Motor neuron (in vitro differentiated cells): ENCODE data around the gene NOS1AP. TPM values are rescaled to one million over a fixed set of nuclear protein-coding genes. Genes with fewer than 3 reads are reported as not detected.
A peak's percentile ranks its signal among the peaks of the same experiment; 100 is the strongest.
"Not testable (repeated sequence)": the region's sequence is repeated elsewhere in the genome, so short reads cannot be mapped to it uniquely, and the experiment has no call there.

ENCODE experiments used
- ATAC-seq, 8 experiments: fragments of 200-7000 bp; cut with Tn5 transposase; replicated peaks in 6 of 8; 2 replicates each; pipeline ENCODE4 v1.8.0; 2021; ENCODE audit warnings: mild to moderate bottlenecking in 8 of 8, moderate library complexity in 8 of 8
- H3K27ac ChIP-seq, 2 donors: fragments of 250-450 bp; sonication (Bioruptor Pico); 2 replicates each; pipeline ENCODE4 v1.9.0; 2021; ENCODE audit warnings: antibody characterized with exemption in 2 of 2, mild to moderate bottlenecking in 2 of 2, moderate library complexity in 1 of 2
- H3K4me1 ChIP-seq, 2 donors: fragments of 250-450 bp; sonication (Bioruptor Pico); replicated peaks in 1 of 2; 2 replicates each; pipeline ENCODE4 v1.6.1; 2021; ENCODE audit warnings: antibody characterized with exemption in 2 of 2, mild to moderate bottlenecking in 2 of 2, moderate library complexity in 1 of 2
- H3K4me3 ChIP-seq, 5 donors: fragments of 250-450 bp; sonication (Bioruptor Pico); 2 replicates each; pipeline ENCODE4 v1.9.0; 2021; ENCODE audit warnings: antibody characterized with exemption in 5 of 5, mild to moderate bottlenecking in 5 of 5, moderate library complexity in 4 of 5
- WGBS, 10 experiments: fragments of 450-650 bp; shearing (Covaris generic); methylation state at CpG; one replicate each; pipeline ENCODE4 v1.0.0; 2022; 5-methylcytosine and 5-hydroxymethylcytosine counted together
- in situ Hi-C, 9 experiments: fragments of 400-800 bp; cut with MboI; loops; one replicate each; pipeline ENCODE4 v1.15.0; 2021; ENCODE audit warnings: low sequenced_read_pairs in 9 of 9, low pct_unique_long_range_greater_than_20kb in 2 of 9; ENCODE audit not compliant: unreplicated experiment in 9 of 9
- total RNA-seq, 8 experiments: library from RNA; unstranded; fragments of 300-600 nt; gene quantifications; 2 replicates each; pipeline versions ENCODE4 v1.2.3 to v1.2.4, GENCODE V29; 2022

NOS1AP gene
- total RNA-seq, 8 experiments from 2014 or later = 0.61 to 10.4 (median 6.5) TPM

DNA sequence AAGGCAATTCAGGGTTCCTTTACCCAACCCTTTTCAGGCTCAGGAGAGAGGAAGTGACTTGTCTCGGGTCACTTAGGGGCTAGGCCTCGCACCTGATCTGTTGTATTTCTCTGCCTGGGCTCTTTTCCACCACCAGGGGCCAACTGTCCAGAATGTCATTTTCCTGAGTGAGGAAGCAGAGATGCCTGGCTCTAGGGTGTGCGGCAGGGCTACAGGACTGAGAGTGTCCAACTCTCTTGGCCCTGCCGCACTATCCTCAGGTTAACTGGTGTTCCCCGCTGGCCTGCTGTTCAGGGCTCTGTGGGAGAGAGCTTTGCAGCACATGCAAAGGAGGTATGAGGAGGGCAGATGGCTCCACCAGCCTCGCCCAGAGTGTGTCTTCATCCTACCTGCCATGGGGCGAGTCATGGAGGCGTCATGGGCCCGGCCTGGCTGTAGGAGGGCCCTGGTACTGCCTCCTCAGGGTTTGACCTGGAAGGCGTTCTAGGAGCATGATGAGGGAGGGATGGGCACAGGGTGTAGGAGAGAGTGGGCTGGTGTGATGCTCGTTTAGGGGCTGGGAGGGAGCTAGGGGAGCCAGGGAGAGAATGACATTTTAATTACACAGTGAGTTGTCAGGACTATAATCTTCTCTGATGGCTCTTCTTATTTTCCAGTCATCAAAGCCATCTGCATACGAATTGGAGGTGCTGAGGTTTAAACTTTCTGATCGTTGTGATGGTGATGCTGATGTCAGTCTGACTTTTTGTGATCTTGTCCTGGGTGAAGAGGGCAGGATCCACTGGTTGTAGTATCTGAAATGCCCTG, 128.3 kb downstream of the NOS1AP start:
- in situ Hi-C loops = no loop called here
- ATAC-seq = peak in 3 of 8 experiments; percentile 41 to 54 (median 47)
- no peak overlapping the region for H3K27ac ChIP-seq
- no peak overlapping the region for H3K4me3 ChIP-seq
- H3K4me1 ChIP-seq = peaks cover 16 to 45% of the 10 kb centered on the region in 2 donors
- WGBS, 10 experiments = 0 to 100% (median 65%) methylated on average over 1 to 10 of the region's 13 CpGs; no CpG with 5 or more reads in 3 of the 10 experiments

DNA sequence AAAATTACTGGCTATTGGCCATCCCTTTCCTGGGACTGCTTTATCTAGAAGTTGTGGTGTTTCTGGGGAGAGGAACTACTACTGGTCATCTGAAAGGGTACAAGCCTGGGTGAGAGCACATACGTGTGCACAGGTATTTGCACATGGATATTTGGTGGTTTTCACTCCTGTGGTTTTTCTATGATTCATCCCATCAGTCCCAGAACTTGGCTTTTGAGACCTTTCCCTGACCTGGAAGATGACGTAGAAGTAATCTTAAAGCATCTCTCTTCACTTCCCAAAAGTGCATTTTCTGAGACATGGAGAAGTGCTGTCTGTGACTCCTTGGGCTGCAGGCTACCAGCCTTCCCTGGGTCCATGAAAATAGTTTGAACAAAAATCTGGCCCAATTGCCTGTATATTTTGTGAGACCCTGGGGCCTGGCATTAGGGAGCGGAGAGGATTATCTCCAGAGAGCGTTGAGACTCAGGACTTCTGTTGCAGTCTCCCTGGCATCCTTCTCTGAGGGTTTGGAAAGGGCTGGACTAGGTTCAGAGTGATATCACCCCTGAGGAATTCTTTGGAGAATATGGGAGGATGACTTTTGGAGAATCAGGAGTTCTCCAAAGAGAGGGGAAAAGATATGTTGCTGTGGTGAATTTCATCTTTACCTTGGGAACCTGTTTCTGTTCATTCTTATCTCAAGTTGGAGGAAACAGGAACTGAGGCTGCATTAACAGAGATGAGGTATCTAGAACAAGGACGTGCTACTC, 130.8 kb downstream of the NOS1AP start:
- peak in 1 of 8 experiments; percentile 47 for ATAC-seq
- 0 to 100% (median 69%) methylated on average over 1 to 5 of the region's 5 CpGs; no CpG with 5 or more reads in 1 of the 10 experiments for WGBS, 10 experiments
- in situ Hi-C loops = no loop called here
- Histone ChIP-seq H3K4me1 (peaks cover 28 to 37% of the 10 kb centered on the region in 2 donors), H3K4me3 (no peak overlapping the region), H3K27ac (no peak overlapping the region)

DNA sequence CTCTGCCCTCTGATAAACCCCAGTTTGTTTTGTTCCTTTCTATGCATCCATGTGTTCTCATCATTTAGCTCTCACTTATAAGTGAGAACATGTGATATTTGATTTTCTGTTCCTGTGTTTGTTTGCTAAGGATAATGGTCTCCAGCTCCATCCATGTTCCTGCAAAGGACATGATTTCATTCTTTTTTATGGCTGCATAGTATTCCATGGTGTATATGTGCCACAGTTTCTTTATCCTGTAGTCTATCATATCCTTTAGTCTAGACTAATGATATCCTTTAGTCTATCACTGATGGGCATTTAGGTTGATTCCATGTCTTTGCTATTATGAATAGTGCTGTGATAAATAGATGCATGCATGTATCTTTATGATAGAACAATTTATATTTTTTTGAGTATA, 131.6 kb downstream of the NOS1AP start:
- H3K27ac ChIP-seq, H3K4me3 ChIP-seq, in situ Hi-C loops, ATAC-seq: not testable (repeated sequence)
- H3K4me1 ChIP-seq = peaks cover 28 to 36% of the 10 kb centered on the region in 2 donors

DNA sequence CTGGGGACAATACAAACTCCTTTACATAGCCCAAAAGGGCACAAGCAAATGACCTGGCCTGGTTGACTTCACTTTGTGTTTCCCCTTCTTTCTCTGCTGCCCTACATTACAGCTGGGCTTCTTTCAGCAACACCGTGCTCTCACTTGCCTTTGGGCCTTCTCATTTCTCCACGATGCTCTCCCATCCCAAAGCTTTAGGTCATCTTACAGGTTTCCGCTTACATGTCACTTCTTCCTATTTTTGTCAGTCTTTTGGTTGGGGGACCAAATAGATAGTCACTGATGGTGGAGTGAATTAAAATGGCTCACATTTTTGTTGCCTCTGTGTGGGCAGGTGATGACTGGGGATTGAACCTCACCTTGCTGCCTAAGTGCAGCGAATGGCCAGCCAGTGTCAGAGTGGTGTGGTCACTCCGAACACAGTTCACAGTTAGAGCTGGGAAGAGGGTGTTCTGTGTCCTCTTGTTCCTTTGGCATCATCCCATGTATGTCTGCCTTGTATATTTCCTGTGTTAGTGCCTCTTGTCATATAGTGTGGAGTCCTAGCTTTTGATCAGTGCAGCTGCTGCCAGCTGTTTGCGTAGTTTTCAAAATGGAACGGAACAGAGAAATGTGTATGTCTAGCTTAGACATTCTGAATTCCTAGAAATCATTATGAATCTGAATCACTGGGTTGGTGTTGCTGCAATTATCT, 134.8 kb downstream of the NOS1AP start:
- Histone ChIP-seq H3K4me3 (no peak overlapping the region), H3K27ac (peak overlapping the region in 1 of 2 donors; percentile 36), H3K4me1 (peaks cover 8 to 25% of the 10 kb centered on the region in 2 donors)
- in situ Hi-C loops = no loop called here
- WGBS, 10 experiments = 0 to 90% (median 58%) methylated on average over 2 to 7 of the region's 7 CpGs; no CpG with 5 or more reads in 1 of the 10 experiments
- ATAC-seq = peak in 3 of 8 experiments; percentile 18 to 21 (median 20)

DNA sequence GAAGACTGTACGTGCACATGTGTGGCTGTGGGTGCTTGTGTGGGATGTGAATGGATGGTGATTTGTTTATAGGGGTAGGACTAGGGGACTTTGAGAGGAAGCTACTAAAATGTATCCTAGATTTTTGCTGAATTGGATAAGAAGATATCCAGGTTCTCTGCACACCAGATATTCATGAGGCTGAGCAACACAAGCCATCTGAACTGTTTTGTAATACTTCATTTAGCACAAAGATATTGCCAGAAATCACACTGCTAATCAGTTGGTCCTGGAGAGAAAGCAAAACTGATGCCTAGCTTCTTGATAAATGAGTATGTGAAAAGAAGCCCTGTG, 135.3 kb downstream of the NOS1AP start:
- Histone ChIP-seq H3K27ac (peak overlapping the region in 1 of 2 donors; percentile 36), H3K4me1 (peaks cover 8 to 25% of the 10 kb centered on the region in 2 donors), H3K4me3 (no peak overlapping the region)
- in situ Hi-C loops = no loop called here
- ATAC-seq = peak in 3 of 8 experiments; percentile 16 to 51 (median 32)
- WGBS, 10 experiments = 38 to 100% (median 80%) methylated on average over 1 of the region's 1 CpG; no CpG with 5 or more reads in 5 of the 10 experiments

DNA sequence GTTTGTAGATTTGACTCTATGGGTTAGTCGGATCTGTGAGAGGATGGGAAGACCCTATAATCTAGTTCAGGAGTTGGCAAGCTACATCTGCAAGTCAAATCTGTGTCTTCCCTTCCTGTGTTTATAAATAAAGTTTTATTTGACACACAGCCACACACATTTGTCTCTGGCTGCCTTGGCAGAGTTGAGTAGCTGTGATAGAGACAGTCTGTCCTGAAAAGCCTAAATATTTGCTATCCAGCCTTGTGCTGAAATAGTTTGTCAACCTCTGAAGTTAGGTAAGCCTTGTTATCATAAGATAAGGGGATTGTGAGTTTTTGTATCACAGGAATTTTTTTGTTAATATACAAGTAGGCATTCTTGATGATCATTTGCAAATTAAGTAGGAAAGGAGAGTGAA, 136.8 kb downstream of the NOS1AP start:
- WGBS, 10 experiments = 33 to 100% (median 67%) methylated on average over 1 of the region's 1 CpG; no CpG with 5 or more reads in 5 of the 10 experiments
- Histone ChIP-seq H3K4me1 (peaks cover 8 to 25% of the 10 kb centered on the region in 2 donors), H3K4me3 (no peak overlapping the region), H3K27ac (no peak overlapping the region)
- in situ Hi-C loops = no loop called here
- no peak for ATAC-seq

DNA sequence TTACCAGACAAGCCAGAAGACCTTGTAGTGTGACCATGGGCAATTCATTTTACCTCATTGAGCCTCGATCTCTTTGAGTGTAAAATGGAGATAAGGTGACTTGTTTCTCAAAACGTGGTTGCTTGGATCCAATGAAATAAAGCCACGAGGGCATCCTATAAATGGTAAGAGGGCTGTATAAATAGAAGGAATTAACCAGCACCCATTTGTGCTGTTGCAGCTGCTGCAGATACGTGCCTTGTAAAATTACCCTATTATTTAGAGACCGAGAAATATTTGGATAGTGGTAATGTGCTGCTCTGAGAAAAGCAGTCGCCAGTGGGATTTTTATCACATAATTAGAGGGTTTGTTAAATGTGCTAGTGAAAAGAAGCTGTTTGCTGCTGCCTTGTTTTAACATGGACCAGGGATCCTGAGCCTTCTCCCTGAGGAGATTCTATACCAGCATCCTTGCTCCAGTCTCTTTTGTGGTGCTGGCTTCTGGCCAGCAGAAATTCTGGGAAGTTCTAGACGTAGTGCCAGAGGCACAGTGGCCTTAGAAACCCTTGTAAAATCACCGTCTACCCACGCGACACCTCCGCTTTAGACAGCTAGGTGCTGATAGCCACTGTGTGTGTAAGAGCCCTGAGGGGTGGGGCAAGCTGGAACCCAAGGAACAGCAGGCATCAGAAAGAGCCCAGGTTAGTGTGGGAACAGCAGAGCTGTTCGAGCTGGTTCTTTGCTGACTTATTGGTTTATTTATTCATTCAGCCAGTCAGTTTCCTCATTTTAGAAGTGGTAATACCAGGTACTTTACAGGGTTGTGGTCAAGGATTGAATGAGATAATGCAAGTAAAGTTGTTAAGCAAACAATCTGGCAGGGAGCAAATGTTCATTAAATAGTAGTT, 137.5 kb downstream of the NOS1AP start:
- peak in 1 of 8 experiments; percentile 29 for ATAC-seq
- H3K4me1 ChIP-seq = peaks cover 8 to 25% of the 10 kb centered on the region in 2 donors
- H3K27ac ChIP-seq = no peak overlapping the region
- 26 to 100% (median 80%) methylated on average over 1 to 12 of the region's 12 CpGs; no CpG with 5 or more reads in 1 of the 10 experiments for WGBS, 10 experiments
- in situ Hi-C loops = no loop called here
- no peak overlapping the region for H3K4me3 ChIP-seq

DNA sequence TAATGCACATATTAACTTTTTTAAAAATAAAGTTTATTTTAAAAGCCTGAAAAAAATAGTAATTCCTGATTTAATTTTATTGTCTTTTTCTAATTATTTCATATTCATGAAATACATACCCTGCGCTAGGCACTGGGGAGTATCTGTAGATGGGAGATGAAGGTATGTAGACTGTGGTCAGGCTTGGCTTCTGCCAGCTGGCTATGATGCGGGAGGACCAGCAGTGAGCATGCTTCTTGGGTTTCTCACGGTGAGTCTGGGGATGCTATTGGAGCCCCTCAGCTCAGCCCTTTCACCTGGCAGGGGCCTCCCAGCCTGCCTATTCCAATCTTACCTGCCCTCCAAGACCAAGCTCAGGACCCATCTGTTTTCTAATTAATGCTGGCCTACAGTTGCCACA, 138.4 kb downstream of the NOS1AP start:
- 58 to 100% (median 90%) methylated on average over 1 to 3 of the region's 3 CpGs; no CpG with 5 or more reads in 3 of the 10 experiments for WGBS, 10 experiments
- no peak overlapping the region for H3K27ac ChIP-seq
- ATAC-seq = no peak
- H3K4me3 ChIP-seq = no peak overlapping the region
- peaks cover 8 to 25% of the 10 kb centered on the region in 2 donors for H3K4me1 ChIP-seq
- in situ Hi-C loops = no loop called here

DNA sequence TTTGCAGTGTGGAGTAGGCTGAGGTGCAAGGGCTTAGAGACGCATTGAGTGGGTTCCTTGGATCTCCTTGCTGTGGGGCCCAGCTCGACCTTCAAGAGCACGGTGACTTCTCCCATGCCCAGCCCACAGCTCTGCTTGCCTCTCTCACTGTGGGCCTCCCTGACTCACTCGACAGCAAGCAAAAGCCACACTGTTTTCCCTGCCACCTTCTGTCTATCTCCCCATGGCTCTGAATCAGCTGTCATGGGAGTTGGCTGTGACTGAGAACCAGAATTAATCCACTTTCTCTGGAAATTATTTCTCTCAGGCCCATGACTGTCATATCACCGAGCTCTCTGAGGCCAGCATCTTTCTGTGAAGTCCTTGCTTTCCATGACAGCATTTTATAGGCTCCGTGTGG, 140.7 kb downstream of the NOS1AP start:
- H3K4me1 ChIP-seq = peaks cover 11 to 22% of the 10 kb centered on the region in 2 donors
- no peak overlapping the region for H3K27ac ChIP-seq
- WGBS, 10 experiments = 0 to 96% (median 83%) methylated on average over 1 to 6 of the region's 6 CpGs; no CpG with 5 or more reads in 2 of the 10 experiments
- in situ Hi-C loops = no loop called here
- H3K4me3 ChIP-seq = no peak overlapping the region
- no peak for ATAC-seq

DNA sequence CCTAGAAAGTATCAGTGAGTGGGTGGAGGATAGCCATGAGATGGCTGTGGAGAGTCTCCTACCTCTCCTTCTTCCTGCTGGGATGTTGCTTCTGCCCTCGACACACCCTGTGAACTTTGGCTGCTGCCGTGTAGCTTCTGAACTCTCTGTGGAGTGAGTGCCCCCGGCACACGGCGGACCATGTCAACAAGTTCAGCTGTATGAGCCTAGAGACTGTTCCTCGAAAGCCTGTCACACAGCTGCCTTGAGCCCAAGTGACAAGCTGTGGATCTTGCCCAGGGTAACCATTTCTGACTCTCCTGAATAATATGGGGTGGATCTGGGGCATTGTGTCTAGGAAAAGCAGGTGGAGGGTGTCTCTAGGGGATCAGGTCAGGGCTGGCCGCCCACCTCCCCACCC, 143.2 kb downstream of the NOS1AP start:
- H3K4me3 ChIP-seq = no peak overlapping the region
- peaks cover 28 to 40% of the 10 kb centered on the region in 2 donors for H3K4me1 ChIP-seq
- in situ Hi-C loops = no loop called here
- 45 to 100% (median 88%) methylated on average over 1 to 6 of the region's 7 CpGs; no CpG with 5 or more reads in 3 of the 10 experiments for WGBS, 10 experiments
- no peak for ATAC-seq
- no peak overlapping the region for H3K27ac ChIP-seq

DNA sequence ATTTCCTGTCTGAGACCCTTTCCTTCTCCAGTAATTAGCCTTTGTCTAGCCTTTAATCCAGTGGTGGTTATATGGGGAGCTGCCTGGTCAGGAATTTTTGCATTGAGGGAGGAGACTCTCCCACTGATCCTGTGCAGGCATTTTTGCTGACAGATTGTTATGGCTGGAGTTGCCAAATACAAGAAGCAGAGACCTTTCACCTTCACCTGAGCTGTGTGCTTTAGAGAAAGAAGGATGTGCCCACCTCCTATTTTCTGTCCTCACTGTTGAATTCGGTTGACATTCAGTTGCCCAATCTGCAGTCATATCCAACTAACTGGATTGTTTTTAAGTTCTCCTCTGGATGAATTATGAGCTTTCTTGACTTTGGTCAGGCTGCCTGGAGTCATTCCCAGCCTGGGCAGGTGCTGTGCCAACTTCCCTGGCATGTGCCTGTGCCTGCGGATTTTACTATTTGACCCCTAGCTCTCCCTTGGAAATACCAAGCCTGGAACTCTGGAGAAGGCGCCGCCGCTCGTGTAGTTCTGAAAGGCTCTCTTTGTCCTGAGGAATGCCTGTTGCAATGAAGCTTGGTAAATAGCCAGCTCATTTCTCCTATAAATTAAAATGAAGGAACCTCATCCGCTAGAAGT, 143.9 kb downstream of the NOS1AP start:
- ATAC-seq = peak in 5 of 8 experiments; percentile 29 to 91 (median 56)
- 0 to 100% (median 58%) methylated on average over 1 to 7 of the region's 7 CpGs; no CpG with 5 or more reads in 3 of the 10 experiments for WGBS, 10 experiments
- H3K4me3 ChIP-seq = no peak overlapping the region
- no peak overlapping the region for H3K27ac ChIP-seq
- in situ Hi-C loops = no loop called here
- peaks cover 35 to 46% of the 10 kb centered on the region in 2 donors for H3K4me1 ChIP-seq

DNA sequence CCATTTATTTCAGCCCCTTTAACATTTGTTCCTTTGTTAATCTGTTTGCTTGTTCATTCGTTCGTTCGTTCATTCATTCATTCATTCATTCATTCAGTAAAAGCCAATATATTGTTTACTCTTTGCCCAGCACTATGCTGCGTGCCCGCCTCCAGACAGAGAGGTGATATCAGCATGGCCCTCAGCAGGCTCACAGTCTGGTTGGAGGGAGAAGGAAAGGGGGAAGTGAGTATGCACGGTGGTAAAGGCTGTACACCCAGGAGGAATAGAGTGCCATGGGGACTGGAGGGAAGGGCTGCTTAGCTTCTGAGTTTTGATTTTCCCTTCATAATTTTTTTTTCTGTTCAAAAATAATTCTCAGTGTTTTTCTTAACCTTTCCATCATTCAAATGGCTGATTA, 144.7 kb downstream of the NOS1AP start:
- in situ Hi-C loops = no loop called here
- H3K27ac ChIP-seq = no peak overlapping the region
- H3K4me3 ChIP-seq = no peak overlapping the region
- peaks cover 43 to 47% of the 10 kb centered on the region in 2 donors for H3K4me1 ChIP-seq
- ATAC-seq = no peak
- WGBS, 10 experiments = 43 to 93% (median 81%) methylated on average over 3 to 6 of the region's 6 CpGs
